ENCODE results near the gene KRTAP5-4.
"Not testable (repeated sequence)": the region's sequence is repeated elsewhere in the genome, so short reads cannot be mapped to it uniquely, and the experiment has no call there.

Gene KRTAP5-4

DNA sequence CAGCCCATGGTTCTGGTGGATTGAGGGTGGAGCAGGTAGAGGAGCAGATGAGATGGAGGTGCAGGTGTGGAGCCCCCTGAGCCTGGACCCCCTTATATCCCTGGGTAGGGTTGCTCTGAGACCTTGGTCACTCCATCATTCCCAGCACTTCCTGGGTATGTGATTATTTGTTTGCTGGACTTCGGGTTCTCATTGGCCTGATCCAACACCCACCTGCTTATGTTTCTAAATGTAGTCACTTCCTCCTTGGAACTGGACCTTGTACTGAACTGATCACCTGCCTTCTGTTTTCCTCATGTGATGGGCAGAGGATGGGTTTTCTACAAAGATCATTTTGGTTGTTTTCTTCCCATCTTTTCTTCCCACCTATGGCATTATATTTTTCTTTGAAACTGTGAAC is at the start of gene KRTAP5-4:
TSS of gene KRTAP5-4 (minus strand) at position 53 of the 400 bp plus-strand sequence. CDS start at position 8, 45 bp downstream.
- DNase-seq: no peak
- ATAC-seq: no peak

- DNase-seq: no peak
- no peak for ATAC-seq
Measured at GRCh38 chr11:1671658-1672057, 49.7 kb upstream of the KRTAP5-4 start.

DNA sequence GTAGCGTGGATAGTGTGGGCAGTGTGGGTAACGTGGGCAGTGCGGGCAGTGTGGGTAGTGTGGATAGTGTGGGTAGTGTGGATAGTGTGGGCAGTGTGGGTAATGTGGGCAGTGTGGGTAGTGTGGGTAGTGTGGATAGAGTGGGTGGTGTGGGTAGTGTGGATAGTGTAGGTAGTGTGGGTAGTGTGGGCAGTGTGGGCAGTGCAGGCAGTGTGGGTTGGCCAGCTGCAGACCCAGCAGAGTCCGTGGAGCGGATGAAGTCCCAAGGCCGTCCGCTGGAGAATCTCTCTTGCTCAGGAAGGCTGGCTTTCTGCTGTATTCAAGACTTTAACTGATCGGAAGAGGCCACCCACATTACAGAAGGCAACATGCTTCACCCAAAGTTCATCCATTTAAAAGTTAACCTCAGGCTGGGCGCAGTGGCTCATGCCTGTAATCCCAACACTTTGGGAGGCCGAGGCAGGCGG is 49.0 kb upstream of the KRTAP5-4 start:
- ATAC-seq (no peak), DNase-seq (no peak)

DNA sequence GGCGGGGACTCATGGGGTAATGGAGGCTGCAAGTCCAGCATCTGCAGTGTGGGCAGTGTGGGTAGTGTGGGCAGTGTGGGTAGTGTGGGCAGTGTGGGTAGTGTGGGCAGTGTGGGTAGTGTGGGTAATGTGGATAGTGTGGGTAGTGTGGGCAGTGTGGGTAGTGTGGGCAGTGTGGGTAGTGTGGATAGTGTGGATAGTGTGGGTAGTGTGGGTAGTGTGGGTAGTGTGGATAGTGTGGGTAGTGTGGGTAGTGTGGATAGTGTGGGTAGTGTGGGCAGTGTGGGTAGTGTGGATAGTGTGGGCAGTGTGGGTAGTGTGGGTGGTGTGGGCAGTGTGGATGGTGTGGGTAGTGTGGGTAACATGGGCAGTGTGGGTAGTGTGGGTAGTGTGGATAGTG is 48.5 kb upstream of the KRTAP5-4 start:
- not testable (repeated sequence) for ATAC-seq, DNase-seq

DNA sequence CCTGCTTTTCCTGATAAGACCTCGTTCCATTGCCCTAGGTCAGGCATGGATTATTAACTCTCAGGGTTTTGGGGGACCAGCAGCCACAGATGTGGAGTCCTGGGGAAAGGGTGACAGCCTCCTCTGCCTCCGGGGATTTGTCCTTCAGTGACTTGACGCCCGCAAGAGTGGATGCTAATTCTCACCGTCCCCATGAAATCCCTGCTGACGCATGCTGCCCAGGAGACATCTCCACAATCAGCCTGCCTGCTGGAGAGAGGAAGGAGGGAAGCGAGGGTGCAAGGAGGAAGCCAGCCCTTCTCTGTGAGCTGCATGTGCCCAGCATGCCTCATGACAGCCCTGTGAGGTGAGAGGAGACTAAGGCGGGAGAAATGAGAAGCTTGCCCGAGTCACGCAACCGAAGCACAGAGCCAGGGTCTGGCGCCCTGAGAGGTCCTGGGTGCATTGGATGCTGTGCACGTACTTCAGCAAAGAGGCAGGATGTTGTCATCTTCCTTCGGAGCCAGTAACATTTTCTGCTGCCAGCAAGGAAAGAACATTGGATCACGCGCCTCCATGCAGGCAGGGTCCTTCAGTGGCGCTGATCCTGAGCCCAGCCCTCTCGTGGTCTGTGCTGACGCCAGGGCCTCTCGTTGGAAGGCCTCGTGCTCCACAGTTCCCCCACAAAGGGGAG is 47.7 kb upstream of the KRTAP5-4 start:
- no peak for ATAC-seq
- no peak for DNase-seq

DNA sequence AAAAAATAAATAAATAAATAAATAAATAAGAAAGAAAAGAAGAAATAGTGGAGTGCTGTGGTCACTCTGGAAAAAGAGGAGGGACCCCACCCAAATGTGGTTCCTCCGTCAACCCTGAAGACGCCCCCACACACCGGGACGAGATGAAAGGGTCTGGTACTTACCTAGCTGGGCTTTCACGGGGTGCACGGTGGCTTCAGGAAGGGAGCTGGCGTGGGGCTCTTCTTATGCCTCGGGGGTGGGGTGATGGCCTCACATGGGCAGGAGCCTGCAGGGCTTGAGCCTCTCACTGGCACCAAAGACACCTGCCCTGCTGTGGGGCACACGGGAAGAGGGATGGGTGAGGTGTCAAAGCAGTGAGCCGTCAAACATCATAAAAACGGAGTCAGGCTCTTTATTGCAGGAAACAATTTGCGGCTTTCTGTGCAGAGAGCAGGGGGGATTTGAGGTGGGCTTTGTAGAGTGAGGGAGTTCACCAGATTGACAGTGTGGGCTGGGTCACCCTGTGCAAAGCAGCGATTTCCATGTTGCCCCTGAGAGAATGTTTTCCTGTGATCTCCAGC is 47.1 kb upstream of the KRTAP5-4 start:
- DNase-seq (no peak), ATAC-seq (no peak)

DNA sequence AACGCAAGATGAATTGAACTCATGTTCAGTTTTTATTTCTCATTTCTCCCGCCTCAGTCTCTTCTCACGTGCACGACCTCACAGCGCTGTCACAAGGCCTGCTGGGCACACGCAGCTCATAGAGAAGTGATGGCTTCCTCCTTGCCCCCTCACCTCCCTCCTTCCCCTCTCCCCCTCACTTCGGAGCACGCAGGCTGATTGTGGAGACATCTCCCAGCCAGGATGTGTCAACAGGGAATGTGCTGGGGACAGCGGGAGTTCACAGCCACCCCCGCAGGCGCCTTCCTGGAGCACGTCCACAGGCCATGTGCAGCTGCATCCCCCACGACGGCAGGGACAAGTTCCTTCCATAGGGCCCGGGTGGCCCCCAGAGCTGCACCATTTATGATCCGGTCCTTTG is 46.0 kb upstream of the KRTAP5-4 start:
- ATAC-seq (no peak), DNase-seq (no peak)

- no peak for ATAC-seq
Measured at GRCh38 chr11:1667121-1667850, 45.3 kb upstream of the KRTAP5-4 start.

GRCh38 chr11:1665313-1665712 is 43.4 kb upstream of the KRTAP5-4 start:
- no peak for ATAC-seq
- DNase-seq: no peak

More at GRCh38 chr11:1667121-1667850, 45.3 kb upstream of the KRTAP5-4 start:
- DNase-seq: no peak

DNA sequence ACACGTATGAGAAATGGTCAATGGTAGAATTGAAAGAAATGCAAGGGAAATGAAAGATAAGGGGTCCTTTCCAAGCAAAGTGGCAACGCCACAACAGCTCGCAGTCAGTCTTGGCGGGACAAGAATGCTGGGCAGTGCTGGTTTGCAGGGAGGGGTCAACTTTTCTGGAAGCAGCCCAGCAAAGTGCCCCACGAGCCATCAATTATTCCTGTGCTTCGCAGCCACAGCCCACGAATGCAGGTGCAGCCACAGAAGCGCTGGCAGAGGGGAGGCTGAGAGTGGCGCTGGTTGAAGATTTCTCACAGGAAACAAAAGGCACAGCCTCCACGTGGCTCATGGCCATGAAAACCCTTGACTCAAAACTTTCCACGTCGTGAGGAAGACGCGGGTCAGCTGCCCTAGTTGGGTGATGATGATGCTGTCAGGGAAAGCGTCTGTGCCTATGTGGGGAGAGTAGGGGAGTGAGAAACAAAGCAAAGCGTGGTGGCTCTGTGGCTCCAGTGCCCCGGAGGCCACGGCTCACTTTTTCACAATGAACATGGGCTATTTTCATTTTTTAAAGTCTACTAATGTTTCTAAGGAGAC is 40.9 kb upstream of the KRTAP5-4 start:
- not testable (repeated sequence) for ATAC-seq, DNase-seq

- not testable (repeated sequence) for ATAC-seq, DNase-seq
Measured at GRCh38 chr11:1661454-1662269, 39.7 kb upstream of the KRTAP5-4 start.

DNA sequence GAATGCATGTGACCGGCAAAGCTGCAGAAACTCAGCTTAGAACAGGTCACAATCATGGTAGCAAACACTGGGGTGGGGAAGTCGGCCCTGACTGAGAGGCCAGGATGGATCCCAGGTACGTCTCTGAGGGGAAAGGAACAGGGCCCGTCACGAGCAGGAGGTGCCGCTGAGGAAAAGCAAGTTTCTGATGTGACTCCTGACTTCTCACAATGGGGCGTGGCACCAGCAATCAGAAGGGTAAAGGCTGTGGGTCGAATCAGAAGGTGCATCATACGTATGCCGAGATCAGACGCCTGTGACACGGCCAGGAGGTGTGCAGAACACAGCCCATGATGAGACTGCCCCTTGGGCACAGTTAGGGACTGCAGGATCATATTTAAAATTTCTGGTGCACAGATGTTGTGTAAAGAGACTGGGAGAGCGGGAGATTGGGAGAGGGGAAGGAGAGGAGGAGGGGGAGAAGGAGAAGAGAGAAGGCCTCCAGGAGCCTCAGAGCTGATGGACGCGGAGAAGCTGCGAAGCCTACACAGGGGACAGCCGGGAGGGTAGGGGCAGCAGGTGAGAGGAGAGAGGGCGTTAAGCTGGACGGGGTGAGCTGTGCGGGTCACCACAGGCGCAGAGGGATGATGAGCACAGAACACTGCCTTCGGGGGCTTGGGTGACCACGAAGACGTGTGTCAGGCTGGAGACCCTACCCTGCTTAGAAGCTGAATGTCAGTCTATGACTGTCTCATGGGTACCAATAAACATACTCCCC is 38.4 kb upstream of the KRTAP5-4 start:
- no peak for ATAC-seq
- DNase-seq: no peak

DNA sequence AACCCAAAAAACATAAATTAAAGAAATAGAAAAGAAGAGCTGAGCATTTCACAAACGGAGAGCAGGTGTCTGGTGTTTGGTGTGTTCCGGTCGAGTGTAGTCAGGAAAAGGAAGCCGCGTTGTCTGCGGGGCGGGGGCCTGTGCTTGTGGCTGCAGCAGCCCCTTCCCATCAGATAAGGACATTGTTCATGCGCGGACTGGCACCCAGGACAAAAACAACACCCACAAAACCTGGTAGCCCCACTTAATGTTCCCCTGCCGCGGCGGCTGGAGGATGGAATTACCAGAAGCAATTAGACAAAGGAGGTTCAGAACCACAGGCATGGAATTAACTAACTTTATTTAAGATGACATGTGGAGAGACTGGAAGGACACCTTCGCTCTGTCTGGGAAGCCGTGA is 37.6 kb upstream of the KRTAP5-4 start:
- DNase-seq: no peak
- no peak for ATAC-seq

DNA sequence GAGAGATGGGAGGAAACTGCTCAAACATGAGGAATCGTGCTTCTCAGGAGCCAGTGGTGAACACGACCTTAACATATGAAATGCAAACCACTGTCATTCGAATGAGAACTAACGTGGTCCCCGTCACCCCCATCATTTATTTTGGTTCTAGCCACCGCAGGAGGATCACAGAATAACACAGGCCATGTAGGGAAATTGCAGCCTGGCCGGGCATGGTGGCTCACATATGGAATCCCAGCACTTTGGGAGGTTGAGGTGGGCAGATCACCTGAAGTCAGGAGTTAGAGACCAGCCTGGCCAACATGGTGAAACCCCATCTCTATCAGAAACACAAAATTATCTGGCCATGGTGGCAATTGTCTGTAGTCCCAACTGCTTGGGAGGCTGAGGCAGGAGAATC is 34.7 kb upstream of the KRTAP5-4 start:
- no peak for ATAC-seq
- DNase-seq: no peak

DNA sequence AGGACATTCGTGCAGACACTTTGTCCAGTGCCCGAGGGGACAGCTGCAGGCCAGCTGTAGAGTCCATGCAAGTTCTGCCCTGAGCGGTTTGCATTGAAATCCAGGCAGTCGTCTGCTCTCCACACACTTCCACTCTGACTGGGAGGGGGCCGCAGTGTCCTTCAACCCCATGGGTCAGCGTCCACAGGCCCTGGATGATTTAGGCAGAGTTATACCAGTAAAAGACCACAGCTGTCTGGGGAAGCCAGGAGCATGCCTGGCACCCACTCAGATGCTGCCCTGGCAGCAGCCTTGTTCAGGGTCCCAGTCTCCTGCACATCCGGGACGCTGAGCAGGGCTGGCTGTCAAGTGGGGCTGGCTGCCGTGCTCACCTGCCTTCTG is 34.1 kb upstream of the KRTAP5-4 start:
- ATAC-seq: no peak

DNA sequence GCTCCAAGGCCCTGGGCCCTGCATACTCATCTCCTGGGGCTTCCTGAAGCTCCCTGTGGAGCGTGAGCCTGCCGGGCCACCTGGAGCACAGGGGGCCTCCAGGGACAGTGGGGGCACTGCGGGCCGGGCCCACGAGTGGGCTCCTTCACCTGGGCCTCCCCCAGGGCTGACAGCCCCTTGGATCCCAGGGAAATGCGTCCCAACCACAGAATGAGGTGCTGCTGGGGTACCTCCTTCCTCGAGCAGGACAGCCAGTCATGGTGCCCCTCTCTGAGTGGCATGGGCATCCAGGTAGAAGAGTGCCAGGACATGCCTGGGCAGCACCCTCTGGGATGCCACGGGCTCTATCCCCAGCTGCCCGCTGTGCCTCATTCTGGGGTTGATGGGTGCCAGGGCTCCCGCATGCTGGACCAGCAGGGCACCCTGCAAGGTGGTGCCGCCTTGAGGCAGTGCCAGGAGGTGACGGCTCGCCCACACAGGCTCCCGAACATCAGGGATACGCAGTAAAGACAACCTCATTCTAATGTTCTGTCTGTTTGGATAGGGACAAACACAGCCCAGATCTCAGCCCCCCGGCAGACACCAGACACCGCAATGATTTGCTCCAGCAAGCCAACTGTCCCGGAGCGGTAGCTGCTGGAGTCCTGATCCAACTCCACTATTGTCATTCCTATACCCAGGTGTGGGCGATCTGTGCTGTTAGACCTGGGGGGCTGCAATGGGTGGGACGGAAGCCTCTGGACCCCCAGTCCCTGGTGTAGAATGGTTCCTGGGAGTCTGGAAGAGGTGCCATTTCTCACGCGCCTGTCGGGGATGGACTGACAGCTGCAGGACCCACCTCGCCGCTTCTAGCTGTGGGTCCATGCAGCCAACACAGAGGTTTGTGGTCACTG is 33.5 kb upstream of the KRTAP5-4 start:
- DNase-seq (no peak), ATAC-seq (no peak)

More for the DNA sequence above, 34.1 kb upstream of the KRTAP5-4 start:
- DNase-seq: no peak

DNA sequence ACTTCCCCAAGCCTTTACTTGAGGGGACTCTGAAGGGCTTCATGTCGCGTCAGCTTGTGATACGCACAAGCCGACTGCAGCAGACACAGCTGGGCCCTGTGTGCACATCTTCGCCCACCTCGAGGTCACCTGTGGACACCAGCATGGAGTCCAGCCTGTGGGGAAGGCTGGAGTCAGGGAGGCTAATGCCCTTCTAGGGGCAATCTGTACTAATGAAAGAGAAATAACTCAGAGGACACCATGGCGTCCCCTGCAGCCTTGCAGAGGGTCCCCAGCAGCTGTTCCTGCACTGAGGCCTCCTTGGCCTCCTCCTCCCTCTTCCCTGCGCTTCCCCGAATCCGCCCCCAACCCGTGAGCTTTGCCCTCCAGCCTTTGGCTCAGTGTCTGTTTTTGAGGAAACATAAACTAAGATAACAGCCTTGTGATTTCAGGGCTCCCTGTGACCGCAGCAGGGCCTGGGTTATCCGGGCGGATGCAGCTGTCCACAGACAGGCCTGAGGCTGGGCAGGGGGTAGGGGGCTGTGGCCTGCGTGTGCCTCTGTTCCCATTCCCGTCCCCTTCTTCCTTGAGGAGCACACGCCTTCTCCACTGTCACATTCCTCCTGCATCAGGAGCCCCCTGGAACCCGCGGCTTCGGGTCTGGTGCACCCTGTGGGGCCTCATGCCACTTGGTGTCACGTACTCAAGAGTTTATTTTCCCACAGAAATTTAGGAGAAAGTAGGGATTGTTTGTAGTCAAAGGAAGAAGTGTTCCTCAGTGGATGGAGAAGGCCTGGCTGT is 32.6 kb upstream of the KRTAP5-4 start:
- ATAC-seq (no peak), DNase-seq (no peak)

GRCh38 chr11:1653541-1654387 is 31.8 kb upstream of the KRTAP5-4 start:
- ATAC-seq (no peak), DNase-seq (no peak)

Measured in stimulated activated naive CD8-positive, alpha-beta T cell treated with anti-CD3 and anti-CD28 coated beads, Interleukin-15, Interleukin-2, amounts not matched to agents 100 U/mL and 50 U/mL, for 24 hours (primary cell).